ENCODE data around the gene METTL6.
"Not testable (repeated sequence)": the region's sequence is repeated elsewhere in the genome, so short reads cannot be mapped to it uniquely, and the experiment has no call there.

Gene METTL6

DNA sequence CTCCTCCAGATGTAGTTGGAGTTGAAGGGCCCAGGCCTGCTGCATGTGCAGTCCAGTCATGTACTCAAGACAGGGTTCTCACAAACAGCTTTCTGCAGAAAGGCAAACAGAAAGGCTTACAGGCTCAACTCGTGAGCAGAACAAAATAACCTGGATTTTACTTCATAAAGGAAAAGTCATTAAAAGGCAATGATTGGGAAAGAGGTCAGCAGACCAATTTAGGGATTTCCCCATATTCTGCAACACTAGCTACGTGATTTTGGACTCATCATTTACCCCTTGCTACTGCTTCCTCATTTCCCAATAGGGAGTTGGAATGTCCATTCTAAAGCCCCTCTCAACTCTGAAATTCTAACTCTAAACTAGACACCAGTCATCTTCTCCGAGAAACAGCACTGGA lies 18.1 kb downstream of the METTL6 start:
- Histone ChIP-seq H3K36me3 (ENCODE audit: control insufficient read depth in 5 of 5, insufficient read depth in 5 of 5, low read length in 5 of 5) (peaks cover 6 to 33% (median 20%) of the 10 kb centered on the region in 5 donors), H3K4me3 (ENCODE audit: low read depth in 1 of 5, low read length in 5 of 5) (no peak overlapping the region), H3K27me3 (ENCODE audit: control insufficient read depth in 5 of 5, insufficient read depth in 4 of 5, low read length in 5 of 5) (no peaks in the 10 kb centered on the region), H3K4me1 (ENCODE audit: control insufficient read depth in 5 of 5, insufficient read depth in 5 of 5, low read length in 5 of 5) (peaks cover 0 to 10% (median 4%) of the 10 kb centered on the region in 5 donors), H3K27ac (ENCODE audit: low read depth, low read length) (peak overlapping the region; percentile 34), H3K9me3 (ENCODE audit: control insufficient read depth in 5 of 5, low read length in 5 of 5) (no peaks in the 10 kb centered on the region), H3K9ac (ENCODE audit: low read length in 5 of 5) (peak overlapping the region in 1 of 5 donors; percentile 51)

- no peaks in the 10 kb centered on the region for H3K27me3 ChIP-seq (ENCODE audit: control insufficient read depth in 5 of 5, insufficient read depth in 4 of 5, low read length in 5 of 5)
- no peak overlapping the region for H3K9ac ChIP-seq (ENCODE audit: low read length in 5 of 5)
- peaks cover 0 to 22% (median 12%) of the 10 kb centered on the region in 5 donors for H3K4me1 ChIP-seq (ENCODE audit: control insufficient read depth in 5 of 5, insufficient read depth in 5 of 5, low read length in 5 of 5)
- no peak overlapping the region for H3K4me3 ChIP-seq (ENCODE audit: low read depth in 1 of 5, low read length in 5 of 5)
- peaks cover 0 to 5% (median 3%) of the 10 kb centered on the region in 5 donors for H3K36me3 ChIP-seq (ENCODE audit: control insufficient read depth in 5 of 5, insufficient read depth in 5 of 5, low read length in 5 of 5)
- H3K9me3 ChIP-seq (ENCODE audit: control insufficient read depth in 5 of 5, low read length in 5 of 5), result no peaks in the 10 kb centered on the region
- H3K27ac ChIP-seq (ENCODE audit: low read depth, low read length), result no peak overlapping the region
Measured at GRCh38 chr3:15405448-15406050, 21.8 kb downstream of the METTL6 start.

DNA sequence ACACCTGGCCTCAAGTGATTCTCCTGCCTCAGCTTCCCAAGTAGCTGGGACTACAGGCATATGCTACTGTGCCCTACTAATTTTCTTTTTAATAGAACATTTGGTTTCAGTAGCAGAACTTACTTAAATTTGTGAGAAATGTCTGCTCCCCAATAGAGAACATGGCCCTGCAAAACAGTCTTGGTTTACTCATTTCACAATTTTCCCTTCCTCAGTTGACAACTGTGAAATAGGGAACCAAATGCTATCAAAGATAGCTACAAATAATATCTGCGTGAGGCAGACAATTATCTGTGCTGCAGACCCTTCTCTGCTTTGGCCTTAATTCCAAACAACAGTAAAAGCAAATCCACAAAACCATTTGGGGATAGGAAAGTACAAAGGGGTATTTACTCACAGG lies 22.6 kb downstream of the METTL6 start:
- no peak overlapping the region for H3K4me3 ChIP-seq (ENCODE audit: low read depth in 1 of 5, low read length in 5 of 5)
- peaks cover 0 to 22% (median 12%) of the 10 kb centered on the region in 5 donors for H3K4me1 ChIP-seq (ENCODE audit: control insufficient read depth in 5 of 5, insufficient read depth in 5 of 5, low read length in 5 of 5)
- H3K9me3 ChIP-seq (ENCODE audit: control insufficient read depth in 5 of 5, low read length in 5 of 5), result no peaks in the 10 kb centered on the region
- no peaks in the 10 kb centered on the region for H3K27me3 ChIP-seq (ENCODE audit: control insufficient read depth in 5 of 5, insufficient read depth in 4 of 5, low read length in 5 of 5)
- H3K27ac ChIP-seq (ENCODE audit: low read depth, low read length), result no peak overlapping the region
- no peaks in the 10 kb centered on the region for H3K36me3 ChIP-seq (ENCODE audit: control insufficient read depth in 5 of 5, insufficient read depth in 5 of 5, low read length in 5 of 5)
- no peak overlapping the region for H3K9ac ChIP-seq (ENCODE audit: low read length in 5 of 5)

DNA sequence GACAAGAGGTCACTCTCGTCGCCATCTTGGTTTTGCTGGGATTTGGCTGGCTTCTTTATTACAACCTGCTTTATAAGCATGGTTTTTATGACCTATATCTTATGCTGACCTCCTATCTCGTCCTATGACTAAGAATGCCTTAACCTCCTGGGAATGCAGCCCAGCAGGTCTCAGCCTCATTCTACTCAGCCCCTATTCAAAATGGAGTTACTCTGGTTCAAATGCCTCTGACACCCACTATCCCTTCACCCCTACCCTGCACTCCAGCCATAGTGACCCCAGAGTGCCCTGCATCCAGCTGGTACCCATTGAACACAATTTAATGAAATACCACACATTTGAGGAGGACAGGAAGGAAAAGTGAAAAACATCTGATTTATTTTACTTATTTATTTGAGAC lies 23.4 kb downstream of the METTL6 start:
- Histone ChIP-seq H3K27ac (ENCODE audit: low read depth, low read length) (no peak overlapping the region), H3K9me3 (ENCODE audit: control insufficient read depth in 5 of 5, low read length in 5 of 5) (no peaks in the 10 kb centered on the region), H3K9ac (ENCODE audit: low read length in 5 of 5) (no peak overlapping the region), H3K4me3 (ENCODE audit: low read depth in 1 of 5, low read length in 5 of 5) (no peak overlapping the region), H3K36me3 (ENCODE audit: control insufficient read depth in 5 of 5, insufficient read depth in 5 of 5, low read length in 5 of 5) (no peaks in the 10 kb centered on the region), H3K4me1 (ENCODE audit: control insufficient read depth in 5 of 5, insufficient read depth in 5 of 5, low read length in 5 of 5) (peaks cover 0 to 15% (median 9%) of the 10 kb centered on the region in 5 donors), H3K27me3 (ENCODE audit: control insufficient read depth in 5 of 5, insufficient read depth in 4 of 5, low read length in 5 of 5) (no peaks in the 10 kb centered on the region)

DNA sequence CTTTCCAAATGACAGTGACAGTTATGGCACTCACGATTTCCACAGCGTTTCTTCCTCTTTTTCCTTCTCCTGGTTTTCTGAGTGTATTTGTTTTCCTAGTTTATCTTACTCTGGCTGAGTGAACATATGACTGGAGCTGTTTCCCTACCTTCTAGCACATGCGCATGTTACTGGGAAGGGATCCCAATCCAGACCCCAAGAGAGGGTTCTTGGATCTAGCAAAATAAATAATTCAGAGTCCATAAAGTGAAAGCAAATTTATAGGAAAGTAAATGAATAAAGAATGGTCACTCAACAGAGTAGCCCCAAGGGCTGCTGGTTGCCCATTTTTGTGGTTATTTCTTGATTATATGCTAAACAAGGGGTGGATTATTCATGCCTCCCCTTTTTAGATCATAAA lies 23.8 kb downstream of the METTL6 start:
- H3K36me3 ChIP-seq (ENCODE audit: control insufficient read depth in 5 of 5, insufficient read depth in 5 of 5, low read length in 5 of 5), result no peaks in the 10 kb centered on the region
- H3K4me1 ChIP-seq (ENCODE audit: control insufficient read depth in 5 of 5, insufficient read depth in 5 of 5, low read length in 5 of 5), result peaks cover 0 to 13% (median 6%) of the 10 kb centered on the region in 5 donors
- H3K9me3 ChIP-seq (ENCODE audit: control insufficient read depth in 5 of 5, low read length in 5 of 5), result no peaks in the 10 kb centered on the region
- H3K9ac ChIP-seq (ENCODE audit: low read length in 5 of 5), result peak overlapping the region in 2 of 5 donors; percentile 41 to 45
- H3K27me3 ChIP-seq (ENCODE audit: control insufficient read depth in 5 of 5, insufficient read depth in 4 of 5, low read length in 5 of 5), result no peaks in the 10 kb centered on the region
- H3K4me3 ChIP-seq (ENCODE audit: low read depth in 1 of 5, low read length in 5 of 5), result no peak overlapping the region
- H3K27ac ChIP-seq (ENCODE audit: low read depth, low read length), result no peak overlapping the region

- H3K4me1 ChIP-seq (ENCODE audit: control insufficient read depth in 5 of 5, insufficient read depth in 5 of 5, low read length in 5 of 5), result peaks cover 0 to 13% (median 6%) of the 10 kb centered on the region in 5 donors
- no peaks in the 10 kb centered on the region for H3K27me3 ChIP-seq (ENCODE audit: control insufficient read depth in 5 of 5, insufficient read depth in 4 of 5, low read length in 5 of 5)
- no peak overlapping the region for H3K27ac ChIP-seq (ENCODE audit: low read depth, low read length)
- peak overlapping the region in 1 of 5 donors; percentile 22 for H3K4me3 ChIP-seq (ENCODE audit: low read depth in 1 of 5, low read length in 5 of 5)
- H3K9ac ChIP-seq (ENCODE audit: low read length in 5 of 5), result no peak overlapping the region
- H3K9me3 ChIP-seq (ENCODE audit: control insufficient read depth in 5 of 5, low read length in 5 of 5), result no peaks in the 10 kb centered on the region
- no peaks in the 10 kb centered on the region for H3K36me3 ChIP-seq (ENCODE audit: control insufficient read depth in 5 of 5, insufficient read depth in 5 of 5, low read length in 5 of 5)
Measured at GRCh38 chr3:15401936-15402335, 25.4 kb downstream of the METTL6 start.

GRCh38 chr3:15399970-15400369 lies 27.4 kb downstream of the METTL6 start:
- H3K36me3 ChIP-seq (ENCODE audit: control insufficient read depth in 5 of 5, insufficient read depth in 5 of 5, low read length in 5 of 5), result no peaks in the 10 kb centered on the region
- no peaks in the 10 kb centered on the region for H3K9me3 ChIP-seq (ENCODE audit: control insufficient read depth in 5 of 5, low read length in 5 of 5)
- H3K9ac ChIP-seq (ENCODE audit: low read length in 5 of 5), result no peak overlapping the region
- H3K27ac ChIP-seq (ENCODE audit: low read depth, low read length), result no peak overlapping the region
- H3K4me3 ChIP-seq (ENCODE audit: low read depth in 1 of 5, low read length in 5 of 5), result no peak overlapping the region
- H3K4me1 ChIP-seq (ENCODE audit: control insufficient read depth in 5 of 5, insufficient read depth in 5 of 5, low read length in 5 of 5), result peaks cover 0 to 13% (median 6%) of the 10 kb centered on the region in 5 donors
- H3K27me3 ChIP-seq (ENCODE audit: control insufficient read depth in 5 of 5, insufficient read depth in 4 of 5, low read length in 5 of 5), result no peaks in the 10 kb centered on the region

- H3K9me3 ChIP-seq (ENCODE audit: control insufficient read depth in 5 of 5, low read length in 5 of 5); H3K4me3 ChIP-seq (ENCODE audit: low read depth in 1 of 5, low read length in 5 of 5); H3K27me3 ChIP-seq (ENCODE audit: control insufficient read depth in 5 of 5, insufficient read depth in 4 of 5, low read length in 5 of 5); H3K27ac ChIP-seq (ENCODE audit: low read depth, low read length); H3K36me3 ChIP-seq (ENCODE audit: control insufficient read depth in 5 of 5, insufficient read depth in 5 of 5, low read length in 5 of 5); H3K9ac ChIP-seq (ENCODE audit: low read length in 5 of 5): not testable (repeated sequence)
- H3K4me1 ChIP-seq (ENCODE audit: control insufficient read depth in 5 of 5, insufficient read depth in 5 of 5, low read length in 5 of 5), result peaks cover 0 to 10% (median 6%) of the 10 kb centered on the region in 5 donors
Measured at GRCh38 chr3:15398731-15399133, 28.6 kb downstream of the METTL6 start.

DNA sequence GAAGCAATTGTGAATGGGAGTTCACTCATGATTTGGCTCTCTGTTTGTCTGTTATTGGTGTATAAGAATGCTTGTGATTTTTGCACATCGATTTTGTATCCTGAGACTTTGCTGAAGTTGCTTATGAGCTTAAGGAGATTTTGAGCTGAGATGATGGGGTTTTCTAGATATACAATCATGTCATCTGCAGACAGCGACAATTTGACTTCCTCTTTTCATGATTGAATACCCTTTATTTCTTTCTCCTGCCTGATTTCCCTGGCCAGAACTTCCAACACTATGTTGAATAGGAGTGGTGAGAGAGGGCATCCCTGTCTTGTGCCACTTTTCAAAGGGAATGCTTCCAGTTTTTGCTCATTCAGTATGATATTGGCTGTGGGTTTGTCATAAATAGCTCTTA lies 34.1 kb downstream of the METTL6 start:
- H3K9ac ChIP-seq (ENCODE audit: low read length in 5 of 5); H3K4me1 ChIP-seq (ENCODE audit: control insufficient read depth in 5 of 5, insufficient read depth in 5 of 5, low read length in 5 of 5); H3K9me3 ChIP-seq (ENCODE audit: control insufficient read depth in 5 of 5, low read length in 5 of 5); H3K4me3 ChIP-seq (ENCODE audit: low read depth in 1 of 5, low read length in 5 of 5); H3K27me3 ChIP-seq (ENCODE audit: control insufficient read depth in 5 of 5, insufficient read depth in 4 of 5, low read length in 5 of 5); H3K27ac ChIP-seq (ENCODE audit: low read depth, low read length); H3K36me3 ChIP-seq (ENCODE audit: control insufficient read depth in 5 of 5, insufficient read depth in 5 of 5, low read length in 5 of 5): not testable (repeated sequence)

GRCh38 chr3:15391007-15391406 lies 36.3 kb downstream of the METTL6 start:
- Histone ChIP-seq H3K4me1 (ENCODE audit: control insufficient read depth in 5 of 5, insufficient read depth in 5 of 5, low read length in 5 of 5) (peaks cover 0 to 18% (median 8%) of the 10 kb centered on the region in 5 donors), H3K36me3 (ENCODE audit: control insufficient read depth in 5 of 5, insufficient read depth in 5 of 5, low read length in 5 of 5) (no peaks in the 10 kb centered on the region), H3K4me3 (ENCODE audit: low read depth in 1 of 5, low read length in 5 of 5) (no peak overlapping the region), H3K9me3 (ENCODE audit: control insufficient read depth in 5 of 5, low read length in 5 of 5) (peaks cover 4 to 8% (median 4%) of the 10 kb centered on the region in 5 donors), H3K27ac (ENCODE audit: low read depth, low read length) (peak overlapping the region; percentile 23), H3K27me3 (ENCODE audit: control insufficient read depth in 5 of 5, insufficient read depth in 4 of 5, low read length in 5 of 5) (no peaks in the 10 kb centered on the region), H3K9ac (ENCODE audit: low read length in 5 of 5) (no peak overlapping the region)
